BE2C (cell line): ENCODE data around the gene INO80.

Experiments used
- DNase-seq: peaks from one replicate; pipeline ENCODE4 v3.0.0-alpha.2; 2020
- H3K27me3 ChIP-seq: fragments of 250-450 bp; sonication (Bioruptor Pico); 2 replicates; pipeline ENCODE4 v1.5.1; 2020; ENCODE audit warnings: mild to moderate bottlenecking
- H3K36me3 ChIP-seq: fragments of 250-450 bp; sonication (Bioruptor Pico); 2 replicates; pipeline ENCODE4 v1.5.1; 2020; ENCODE audit warnings: mild to moderate bottlenecking
- H3K4me1 ChIP-seq: fragments of 250-450 bp; sonication (Bioruptor Pico); 2 replicates; pipeline ENCODE4 v1.5.1; 2020
- H3K4me3 ChIP-seq: 2 replicates; pipeline ENCODE4 v1.5.1; 2011; ENCODE audit warnings: low read depth, low read length
- H3K9me3 ChIP-seq: fragments of 250-450 bp; sonication (Bioruptor Pico); 2 replicates; pipeline ENCODE4 v1.5.1; 2020
- TF ChIP-seq, protein P1 (sequence below): IDR thresholded peaks from 2 replicates; pipeline ENCODE4 v1.5.1; 2012; ENCODE audit warnings: mild to moderate bottlenecking, low read depth, low read length

INO80 gene

DNA sequence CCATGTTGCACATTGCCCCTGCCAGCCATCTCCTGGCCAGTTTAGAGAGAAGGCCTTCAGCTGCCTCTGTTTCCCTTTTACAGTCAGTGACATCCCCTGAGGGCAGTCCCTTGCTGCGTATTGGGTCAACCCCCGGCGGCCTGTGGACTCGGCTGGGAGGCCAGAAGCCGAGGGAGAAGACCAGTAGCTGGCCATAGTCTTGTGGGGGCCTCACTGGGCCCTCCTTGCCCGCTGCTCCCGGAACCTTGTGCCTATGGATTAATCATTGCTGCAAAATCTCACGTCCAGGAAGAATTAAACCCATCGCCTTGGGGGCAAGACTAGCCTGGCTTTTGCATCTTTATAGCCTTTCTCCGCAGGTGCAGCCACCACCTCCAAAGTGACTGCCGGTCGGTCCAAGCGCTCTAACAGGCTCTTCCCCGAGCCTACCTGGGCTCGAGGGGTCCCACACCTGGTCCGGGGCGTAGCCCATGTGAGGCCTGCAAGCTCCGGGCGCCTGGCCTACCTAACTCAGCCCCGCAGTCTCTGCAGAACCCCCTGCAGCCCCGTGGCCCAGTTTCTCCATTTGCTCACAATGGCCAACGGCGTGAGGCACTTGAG, 163.7 kb downstream of the INO80 start:
- Histone ChIP-seq H3K9me3 (no peaks in the 10 kb centered on the region), H3K27me3 (no peaks in the 10 kb centered on the region), H3K4me3 (peak overlapping the region; percentile 87), H3K4me1 (no peaks in the 10 kb centered on the region; the same call in none of the 2 replicates), H3K36me3 (no peaks in the 10 kb centered on the region)
- TF ChIP-seq, protein P1, sequence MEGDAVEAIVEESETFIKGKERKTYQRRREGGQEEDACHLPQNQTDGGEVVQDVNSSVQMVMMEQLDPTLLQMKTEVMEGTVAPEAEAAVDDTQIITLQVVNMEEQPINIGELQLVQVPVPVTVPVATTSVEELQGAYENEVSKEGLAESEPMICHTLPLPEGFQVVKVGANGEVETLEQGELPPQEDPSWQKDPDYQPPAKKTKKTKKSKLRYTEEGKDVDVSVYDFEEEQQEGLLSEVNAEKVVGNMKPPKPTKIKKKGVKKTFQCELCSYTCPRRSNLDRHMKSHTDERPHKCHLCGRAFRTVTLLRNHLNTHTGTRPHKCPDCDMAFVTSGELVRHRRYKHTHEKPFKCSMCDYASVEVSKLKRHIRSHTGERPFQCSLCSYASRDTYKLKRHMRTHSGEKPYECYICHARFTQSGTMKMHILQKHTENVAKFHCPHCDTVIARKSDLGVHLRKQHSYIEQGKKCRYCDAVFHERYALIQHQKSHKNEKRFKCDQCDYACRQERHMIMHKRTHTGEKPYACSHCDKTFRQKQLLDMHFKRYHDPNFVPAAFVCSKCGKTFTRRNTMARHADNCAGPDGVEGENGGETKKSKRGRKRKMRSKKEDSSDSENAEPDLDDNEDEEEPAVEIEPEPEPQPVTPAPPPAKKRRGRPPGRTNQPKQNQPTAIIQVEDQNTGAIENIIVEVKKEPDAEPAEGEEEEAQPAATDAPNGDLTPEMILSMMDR: no peak
- DNase-seq: no peak

DNA sequence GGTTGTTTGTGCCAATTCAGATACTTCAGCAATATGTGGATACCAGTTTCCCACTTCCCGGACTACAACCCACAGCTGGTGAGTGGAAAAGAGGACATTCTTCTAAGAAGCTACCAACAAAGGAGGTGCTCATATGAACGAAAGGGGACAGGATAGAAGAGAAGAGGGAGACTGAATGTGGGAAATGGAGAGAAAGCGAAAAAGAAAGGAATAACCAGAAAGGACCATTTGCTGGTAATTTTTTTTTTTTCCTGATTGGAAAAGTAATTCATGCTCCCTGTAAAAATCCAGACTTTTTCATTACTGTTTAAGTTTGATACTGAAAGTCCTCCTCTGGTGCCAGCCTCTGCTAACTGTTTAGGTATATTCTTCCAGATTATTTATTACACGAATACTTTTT, 164.3 kb downstream of the INO80 start:
- TF ChIP-seq, protein P1: no peak
- Histone ChIP-seq H3K36me3 (no peaks in the 10 kb centered on the region), H3K9me3 (no peaks in the 10 kb centered on the region), H3K27me3 (no peaks in the 10 kb centered on the region), H3K4me3 (no peak overlapping the region), H3K4me1 (no peaks in the 10 kb centered on the region; the same call in none of the 2 replicates)
- no peak for DNase-seq

DNA sequence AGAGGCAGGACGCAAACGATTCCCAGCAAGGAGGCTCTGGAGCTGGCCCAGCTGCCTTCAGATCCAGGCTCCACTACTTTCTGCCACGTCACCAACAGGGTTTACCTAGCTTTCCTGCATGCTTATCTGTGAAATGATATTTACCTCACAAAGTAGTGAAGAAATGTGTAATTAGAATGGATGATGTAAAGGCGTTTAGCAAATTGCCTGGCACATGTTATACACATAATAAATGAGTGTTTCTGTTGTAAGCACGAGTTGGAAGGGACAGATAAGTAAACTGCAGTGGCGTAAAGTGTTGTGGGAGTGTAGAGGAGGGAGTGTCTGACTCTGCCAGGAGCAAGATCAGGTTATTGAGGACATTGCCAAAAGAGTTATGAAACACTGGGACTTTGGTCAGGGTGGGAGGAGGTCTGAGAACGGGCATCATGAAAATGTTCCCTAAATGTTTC, 166.3 kb downstream of the INO80 start:
- no peak for DNase-seq
- H3K9me3 ChIP-seq: no peaks in the 10 kb centered on the region
- no peaks in the 10 kb centered on the region for H3K36me3 ChIP-seq
- H3K27me3 ChIP-seq: no peaks in the 10 kb centered on the region
- H3K4me1 ChIP-seq: no peaks in the 10 kb centered on the region; the same call in 1 of the 2 replicates
- TF ChIP-seq, protein P1: no peak
- no peak overlapping the region for H3K4me3 ChIP-seq

DNA sequence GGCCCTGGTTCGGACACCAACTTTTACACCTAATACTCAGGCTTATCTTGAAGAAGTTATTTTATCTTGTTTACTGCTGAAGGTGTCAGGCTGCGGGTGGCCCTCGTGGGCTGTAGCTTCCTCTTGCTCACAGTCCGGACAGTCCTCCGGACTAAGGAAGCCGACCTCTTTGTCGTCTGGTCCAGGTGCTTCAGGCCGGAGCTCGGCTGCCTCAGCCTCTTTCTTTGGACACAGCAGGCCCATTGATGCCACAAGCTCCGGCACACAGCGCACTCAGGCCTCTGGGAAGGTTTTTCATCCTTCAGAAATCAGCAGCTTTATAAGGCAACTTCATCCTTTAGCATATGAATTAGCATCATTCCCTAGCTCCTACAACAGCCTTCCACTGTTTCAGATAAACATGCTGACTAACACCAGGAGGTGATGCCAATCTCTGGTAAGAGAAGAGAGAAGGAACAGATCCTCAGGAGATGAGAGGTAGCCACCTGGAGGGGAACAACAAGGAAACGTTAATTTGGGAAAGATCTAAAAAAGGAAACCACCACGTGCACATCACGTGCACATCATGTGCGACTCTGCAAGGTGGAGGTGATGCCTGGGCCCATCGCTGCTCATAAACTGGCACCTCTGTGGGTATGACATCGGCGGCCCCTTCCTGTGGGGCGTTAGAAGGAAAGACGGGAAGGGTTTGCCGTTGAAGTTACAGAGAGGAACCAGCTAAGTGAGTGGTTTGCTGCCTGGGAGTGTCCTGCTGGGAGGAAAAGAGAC, 167.2 kb downstream of the INO80 start:
- no peaks in the 10 kb centered on the region for H3K9me3 ChIP-seq
- TF ChIP-seq, protein P1: no peak
- DNase-seq: no peak
- no peak overlapping the region for H3K4me3 ChIP-seq
- H3K27me3 ChIP-seq: no peaks in the 10 kb centered on the region
- H3K36me3 ChIP-seq: no peaks in the 10 kb centered on the region
- H3K4me1 ChIP-seq: no peaks in the 10 kb centered on the region; the same call in 1 of the 2 replicates

DNA sequence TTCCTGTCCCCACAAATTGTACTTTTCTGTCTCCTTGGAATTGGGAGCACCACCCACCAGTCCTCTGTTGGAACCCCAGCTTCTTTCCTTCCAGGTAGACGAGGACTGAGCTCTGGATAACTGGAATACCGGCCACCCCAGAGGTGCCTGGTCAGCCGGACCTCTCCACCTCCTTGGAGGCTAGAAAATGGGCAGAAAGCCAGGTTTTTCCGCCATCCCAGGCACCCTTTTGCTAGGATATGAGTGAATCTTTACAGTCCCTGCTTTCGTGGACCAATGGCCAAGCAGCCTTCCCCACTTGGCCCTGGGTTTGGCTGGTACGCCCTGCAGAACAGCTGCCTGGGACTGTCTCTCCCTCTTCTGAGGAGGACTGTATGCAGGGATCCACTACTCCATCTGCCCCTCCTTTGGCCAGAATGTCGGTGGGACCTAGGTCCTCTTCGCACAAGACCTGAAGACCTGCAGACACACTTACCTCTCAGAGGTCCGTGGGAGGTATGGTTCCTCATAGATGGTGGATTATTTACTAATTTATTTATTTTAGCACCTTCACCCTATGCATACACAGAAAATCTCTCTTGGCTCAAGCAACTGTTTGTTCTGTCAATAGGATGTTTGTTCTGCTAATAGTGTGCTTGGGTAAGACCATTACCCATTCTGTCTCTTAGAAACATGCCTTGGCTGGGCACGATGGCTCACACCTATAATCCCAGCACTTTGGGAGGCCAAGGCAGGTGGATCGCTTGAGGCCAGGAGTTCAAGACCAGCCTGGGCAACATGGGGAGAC, 171.4 kb downstream of the INO80 start:
- no peaks in the 10 kb centered on the region for H3K27me3 ChIP-seq
- DNase-seq: no peak
- no peaks in the 10 kb centered on the region for H3K9me3 ChIP-seq
- no peaks in the 10 kb centered on the region for H3K36me3 ChIP-seq
- TF ChIP-seq, protein P1: no peak
- H3K4me3 ChIP-seq: no peak overlapping the region
- peaks cover 7% of the 10 kb centered on the region for H3K4me1 ChIP-seq
